HG03571 (cell line): ENCODE results near the gene ASRGL1.
"Not testable (repeated sequence)": the region's sequence is repeated elsewhere in the genome, so short reads cannot be mapped to it uniquely, and the experiment has no call there.

Experiments used
- ATAC-seq: cut with Tn5 transposase; IDR thresholded peaks from one replicate; pipeline ENCODE4 v1.9.1; 2021; ENCODE audit not compliant: unreplicated experiment

The ASRGL1 gene

DNA sequence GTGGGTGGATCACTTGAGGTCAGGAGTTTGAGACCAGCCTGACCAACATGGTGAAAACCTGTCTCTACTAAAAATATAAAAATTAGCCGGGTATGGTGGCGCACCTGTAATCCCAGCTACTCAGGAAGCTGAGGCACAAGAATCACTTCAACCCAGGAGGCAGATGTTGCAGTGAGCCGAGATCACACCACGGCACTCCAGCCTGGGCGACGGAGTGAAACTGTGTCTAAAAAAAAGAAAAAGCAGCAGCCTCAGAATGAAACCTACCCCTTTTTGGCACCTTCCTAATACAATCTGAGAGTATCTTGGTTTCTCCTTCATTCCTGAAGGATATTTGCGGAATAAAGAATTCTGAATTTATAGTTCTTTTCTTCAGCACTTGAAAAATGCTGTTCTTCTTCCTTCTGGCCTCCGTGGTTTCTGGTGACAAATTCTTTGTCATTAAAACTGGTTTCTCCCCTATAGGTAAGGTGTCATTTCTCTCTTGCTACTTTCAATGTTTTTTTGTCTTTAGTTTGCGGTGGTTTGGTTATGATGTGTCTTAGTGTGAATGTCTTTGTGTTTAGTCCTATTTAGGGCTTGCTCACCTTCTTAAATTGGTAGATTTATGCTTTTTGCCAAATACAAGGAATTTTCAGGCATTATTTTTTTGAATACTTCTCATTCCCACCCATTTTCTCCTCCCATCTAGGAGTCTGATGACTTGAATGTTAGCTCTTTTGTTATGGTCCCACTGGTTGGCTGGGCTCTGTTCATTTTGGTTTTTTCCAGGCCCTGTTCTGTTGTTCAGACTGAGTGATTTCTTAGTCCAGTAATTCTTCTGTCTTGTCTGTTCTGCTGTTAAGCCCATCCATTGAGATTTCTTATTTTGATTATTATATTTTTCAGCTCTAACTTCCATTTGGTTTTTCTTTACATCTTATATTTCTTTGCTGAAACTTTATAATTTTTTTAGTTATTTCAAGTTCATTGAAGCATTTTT is 15.4 kb downstream of the ASRGL1 start:
- ATAC-seq = no peak

DNA sequence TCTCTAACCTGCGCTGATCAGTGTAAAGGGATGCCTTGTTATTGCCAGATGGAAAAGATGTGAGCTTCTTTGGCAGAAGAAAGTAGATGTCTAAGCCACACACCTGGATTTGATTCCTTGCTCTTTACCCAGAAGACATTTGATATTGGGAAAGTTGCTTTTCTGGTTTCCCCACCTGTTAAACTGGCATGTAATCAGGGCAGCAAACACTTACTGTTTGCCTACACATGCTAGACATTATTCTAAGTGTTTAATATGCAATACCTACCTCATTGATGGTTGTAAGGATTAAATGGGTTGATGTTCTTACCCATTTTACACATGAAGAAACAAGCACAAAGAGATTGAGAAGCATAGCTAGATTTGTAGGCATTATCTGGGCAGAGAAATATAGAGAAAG is 16.6 kb downstream of the ASRGL1 start:
- no peak for ATAC-seq

DNA sequence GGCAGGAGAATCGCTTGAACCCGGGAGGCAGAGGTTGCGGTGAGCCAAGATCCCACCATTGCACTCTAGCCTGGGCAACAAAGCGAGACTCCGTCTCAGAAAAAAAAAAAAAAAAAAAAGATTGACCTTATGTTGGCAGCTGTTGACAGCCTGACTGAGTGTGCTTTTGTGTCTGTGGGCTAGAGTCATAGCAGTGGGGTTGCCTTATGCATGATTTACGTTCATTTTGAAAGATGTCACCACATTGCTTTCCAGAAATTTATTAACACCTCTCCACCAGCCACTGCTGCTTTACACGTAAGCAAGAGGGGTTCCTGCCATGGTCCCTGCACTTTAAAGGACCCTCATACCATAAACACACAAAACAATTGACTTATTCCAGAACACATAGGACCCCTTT is 21.0 kb downstream of the ASRGL1 start:
- ATAC-seq = no peak

DNA sequence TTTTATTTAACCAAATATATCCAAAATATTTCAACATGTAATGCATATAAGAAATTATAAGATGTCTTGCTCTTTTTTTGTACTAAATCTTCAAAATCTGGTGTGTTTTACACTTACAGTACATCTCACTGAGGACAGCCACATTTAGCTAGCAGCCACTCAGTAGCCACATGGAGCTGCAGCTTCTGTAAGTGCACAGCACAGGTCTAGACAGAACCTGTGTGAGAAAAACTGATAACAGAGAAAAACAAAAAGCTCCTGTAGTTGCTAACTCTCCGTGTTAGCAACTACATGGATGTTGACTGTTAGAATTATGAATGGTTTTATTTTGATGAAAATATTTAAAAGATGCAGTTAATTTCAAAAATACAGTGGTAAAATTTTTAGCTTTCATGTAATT is 22.2 kb downstream of the ASRGL1 start:
- ATAC-seq = no peak

DNA sequence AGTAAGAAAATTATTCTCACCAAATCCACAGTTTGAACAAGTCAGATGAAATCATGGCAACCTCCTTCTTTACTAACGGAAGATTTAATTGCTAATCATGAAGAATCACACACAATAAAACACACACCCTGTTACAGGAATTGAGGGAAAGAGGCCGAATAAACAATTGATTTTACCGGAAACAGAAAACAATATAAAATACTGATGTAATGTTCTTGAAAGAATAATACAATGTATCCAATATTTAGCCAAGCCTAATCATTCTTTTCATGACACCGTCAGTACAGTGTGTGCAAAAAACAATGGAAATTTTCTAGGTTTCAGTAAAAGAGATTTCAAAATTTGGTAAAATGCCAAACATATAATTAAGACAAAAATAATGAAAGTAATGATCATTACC is 23.4 kb downstream of the ASRGL1 start:
- ATAC-seq = no peak

DNA sequence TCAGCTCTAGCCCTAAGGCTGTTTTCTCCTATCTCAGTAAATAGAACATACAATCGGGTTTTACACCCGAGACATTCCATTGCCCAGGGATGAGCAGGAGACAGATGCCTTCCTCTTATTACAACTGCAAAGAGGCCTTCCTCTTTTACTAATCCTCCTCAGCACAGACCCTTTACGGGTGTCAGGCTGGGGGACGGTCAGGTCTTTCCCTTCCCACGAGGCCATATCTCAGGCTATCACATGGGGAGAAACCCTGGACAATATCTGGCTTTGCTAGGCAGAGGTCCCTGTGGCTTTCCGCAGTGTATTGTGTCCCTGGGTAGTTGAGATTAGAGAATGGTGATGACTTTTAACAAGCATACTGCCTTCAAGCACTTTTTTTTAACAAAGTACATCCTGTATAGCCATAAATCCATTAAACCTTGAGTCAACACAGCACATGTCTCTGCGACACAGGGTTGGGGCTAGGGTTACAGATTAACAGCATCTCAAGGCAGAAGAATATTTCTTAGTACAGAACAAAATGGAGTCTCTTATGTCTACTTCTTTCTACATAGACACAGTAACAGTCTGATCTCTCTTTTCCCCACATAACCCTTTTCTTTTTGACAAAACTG is 31.7 kb downstream of the ASRGL1 start:
- not testable (repeated sequence) for ATAC-seq

DNA sequence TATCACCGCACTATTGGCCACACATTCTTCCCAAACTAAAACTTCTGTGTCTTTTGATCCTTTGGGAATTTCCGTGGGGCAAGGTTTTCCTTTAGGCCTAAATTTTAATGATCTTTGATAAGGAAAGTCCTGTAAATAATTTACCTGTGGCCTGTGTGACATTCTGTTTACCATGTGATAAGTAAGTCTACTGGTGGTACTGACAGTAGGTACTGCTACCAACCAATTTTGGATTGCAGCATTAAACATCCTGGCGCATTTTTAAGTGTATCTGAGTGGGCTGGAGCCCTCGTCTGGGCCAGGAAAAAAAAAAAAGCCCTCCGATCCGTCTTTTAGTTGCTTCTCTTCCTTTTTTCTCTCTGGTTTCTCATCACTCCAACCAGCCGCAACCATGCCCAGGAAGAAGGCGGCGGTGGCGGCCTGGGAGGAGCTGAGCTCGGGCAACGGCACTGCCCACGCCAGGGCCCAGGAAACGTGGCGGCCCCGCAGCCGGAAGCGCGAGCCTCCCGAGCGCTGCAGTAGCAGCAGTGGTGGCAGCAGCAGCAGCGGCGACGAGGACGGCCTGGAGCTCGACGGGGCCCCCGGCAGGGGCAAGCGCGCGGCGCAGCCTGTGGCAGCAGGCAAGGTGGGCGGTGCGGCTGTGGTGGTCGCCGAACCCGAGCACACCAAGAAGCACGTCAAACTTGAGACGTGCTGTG is 33.6 kb downstream of the ASRGL1 start:
- no peak for ATAC-seq

DNA sequence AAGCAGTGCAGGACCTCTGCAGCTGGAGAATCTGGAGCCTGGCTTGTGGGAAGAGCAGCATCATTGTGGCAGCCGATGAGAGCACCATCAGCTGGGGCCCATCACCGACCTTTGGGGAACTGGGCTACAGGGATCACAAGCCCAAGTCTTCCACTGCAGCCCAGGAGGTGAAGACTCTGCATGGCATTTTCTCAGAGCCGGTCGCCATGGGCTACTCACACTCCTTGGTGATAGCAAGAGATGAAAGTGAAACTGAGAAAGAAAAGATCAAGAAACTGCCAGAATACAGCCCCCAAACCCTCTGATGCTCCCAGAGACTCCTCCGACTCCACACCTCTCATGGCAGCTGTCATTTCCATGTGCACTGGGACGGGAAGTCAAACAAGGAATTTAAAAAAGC is 35.6 kb downstream of the ASRGL1 start:
- no peak for ATAC-seq

DNA sequence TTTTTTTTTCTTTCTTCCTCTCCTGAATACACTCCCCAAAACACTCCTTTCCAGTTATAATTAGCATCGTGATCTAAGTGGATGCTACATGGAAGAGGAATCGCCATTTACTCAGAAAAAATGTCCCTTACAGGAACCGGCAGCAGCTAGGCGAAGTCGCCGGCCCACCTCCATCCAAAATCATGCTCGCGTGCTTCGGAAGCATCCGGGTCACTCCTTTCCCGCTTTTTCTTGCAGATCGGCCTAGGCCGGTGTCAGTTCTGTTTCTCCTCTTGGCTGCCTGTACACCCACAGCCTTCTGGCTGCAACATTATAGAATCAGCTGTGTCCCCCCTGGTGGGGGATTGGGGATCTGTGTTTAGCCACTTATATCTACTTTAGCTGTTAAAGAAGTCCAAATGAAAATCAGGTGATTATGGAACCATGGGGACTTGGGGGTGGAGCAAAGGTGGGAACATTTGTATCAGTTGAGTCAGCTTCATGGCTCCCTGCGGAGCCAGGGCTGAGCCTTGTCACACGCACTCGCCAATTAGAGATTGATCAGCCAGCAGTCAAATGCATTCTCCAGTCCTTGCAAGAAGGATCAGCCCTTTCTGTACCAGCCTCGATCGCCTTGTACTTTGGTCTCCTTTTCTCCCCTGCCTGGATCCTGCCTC is 36.3 kb downstream of the ASRGL1 start:
- no peak for ATAC-seq

DNA sequence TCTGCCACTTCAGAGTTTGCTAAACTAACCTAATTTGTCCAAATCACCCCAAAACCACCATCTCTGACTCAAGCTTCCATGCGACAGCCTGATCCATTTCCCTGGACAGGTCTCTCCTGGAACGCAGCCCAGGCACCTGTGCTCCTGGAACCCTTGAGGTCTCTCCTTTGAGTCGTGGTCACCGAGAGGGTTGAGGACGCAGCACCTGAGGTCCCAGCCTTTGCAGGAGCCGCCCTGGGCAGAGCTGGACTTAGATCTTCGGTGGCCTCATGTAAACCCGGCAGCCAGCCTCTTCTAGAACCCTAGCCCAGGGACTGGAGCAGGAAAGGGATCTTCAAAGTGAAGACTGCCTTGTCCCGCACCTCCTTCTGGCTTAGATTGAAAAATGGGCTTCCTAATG is 37.6 kb downstream of the ASRGL1 start:
- no peak for ATAC-seq

DNA sequence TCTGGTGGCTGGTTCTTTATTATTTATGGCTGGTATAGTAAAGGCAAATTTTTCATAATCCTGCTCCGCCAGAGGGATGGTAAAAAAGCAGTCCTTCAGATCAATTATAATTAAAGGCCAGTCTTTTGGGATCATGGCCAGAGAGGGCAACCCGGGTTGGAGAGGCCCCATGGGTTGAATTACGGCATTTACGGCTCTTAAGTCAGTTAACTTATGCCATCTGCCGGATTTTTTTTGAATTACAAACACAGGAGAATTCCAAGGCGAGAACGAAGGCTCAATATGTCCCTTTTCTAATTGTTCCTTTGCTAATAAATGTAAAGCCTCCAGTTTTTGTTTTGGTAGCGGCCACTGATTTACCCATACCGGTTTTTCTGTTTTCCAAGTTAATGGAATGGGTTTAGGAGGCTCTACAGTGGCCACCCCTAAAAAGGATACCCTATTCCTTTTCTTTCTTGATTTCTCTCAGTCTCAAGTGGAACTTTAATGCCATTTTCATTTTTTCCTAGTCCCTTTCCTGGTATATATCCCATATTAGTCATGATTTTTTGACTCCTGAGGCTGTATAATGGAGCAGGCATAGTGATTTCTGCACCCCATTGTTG is 41.3 kb downstream of the ASRGL1 start:
- ATAC-seq = not testable (repeated sequence)

DNA sequence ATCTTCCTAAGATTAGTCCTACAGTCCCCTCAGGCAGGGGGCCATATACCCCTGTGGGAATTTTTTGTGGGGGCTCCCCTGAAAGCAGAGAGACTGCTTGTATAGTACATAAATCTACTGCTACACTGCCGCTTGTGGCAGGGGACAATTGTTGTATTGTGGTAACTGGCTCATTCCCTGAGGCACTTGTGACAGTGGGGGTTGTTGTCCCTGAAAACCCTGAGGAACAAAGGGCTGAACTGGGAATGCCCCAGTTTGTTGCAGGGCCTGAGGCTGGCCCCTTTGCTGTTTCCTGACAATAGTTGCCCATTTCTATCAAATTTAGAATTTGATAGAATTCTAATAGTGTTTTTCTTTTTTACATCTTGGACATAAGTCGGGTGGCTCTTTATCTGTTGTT is 42.3 kb downstream of the ASRGL1 start:
- not testable (repeated sequence) for ATAC-seq

DNA sequence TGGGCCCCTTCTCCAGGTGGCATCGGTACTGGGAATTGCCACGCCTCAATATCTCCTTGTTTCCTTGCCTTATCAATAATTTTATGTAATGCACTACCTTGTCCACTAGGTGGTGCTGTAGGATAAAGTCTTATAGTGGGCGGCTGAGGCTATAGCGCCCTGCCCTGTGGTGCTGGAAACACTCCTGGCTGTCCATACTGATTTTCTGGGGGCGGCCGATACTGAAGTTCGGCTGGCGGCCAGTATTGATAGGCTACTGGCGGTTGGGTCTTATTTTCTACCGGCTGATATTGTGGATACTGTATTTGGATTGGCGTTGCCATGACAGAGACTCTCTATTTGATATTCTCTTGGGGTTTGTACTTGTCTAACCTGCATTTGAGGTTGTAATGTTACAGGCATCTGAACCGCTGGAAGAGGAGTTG is 43.6 kb downstream of the ASRGL1 start:
- not testable (repeated sequence) for ATAC-seq

DNA sequence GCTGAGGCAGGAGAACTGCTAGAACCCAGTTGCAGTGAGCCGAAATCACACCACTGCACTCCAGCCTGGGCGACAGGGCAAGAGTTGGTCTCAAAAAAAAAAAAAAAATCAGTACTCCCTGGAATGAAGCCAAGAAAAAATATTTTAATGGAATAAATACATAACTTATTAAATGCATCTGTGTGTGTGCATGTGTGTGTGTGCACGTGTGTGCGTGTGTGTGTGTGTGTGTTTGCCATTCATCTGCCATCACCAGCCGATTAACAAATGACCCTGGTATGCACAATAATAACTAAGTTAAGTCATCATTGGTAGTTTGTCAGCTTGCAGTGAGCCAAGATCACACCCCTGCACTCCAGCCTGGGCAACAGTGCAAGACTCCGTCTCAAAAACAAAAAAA is 46.6 kb downstream of the ASRGL1 start:
- no peak for ATAC-seq

DNA sequence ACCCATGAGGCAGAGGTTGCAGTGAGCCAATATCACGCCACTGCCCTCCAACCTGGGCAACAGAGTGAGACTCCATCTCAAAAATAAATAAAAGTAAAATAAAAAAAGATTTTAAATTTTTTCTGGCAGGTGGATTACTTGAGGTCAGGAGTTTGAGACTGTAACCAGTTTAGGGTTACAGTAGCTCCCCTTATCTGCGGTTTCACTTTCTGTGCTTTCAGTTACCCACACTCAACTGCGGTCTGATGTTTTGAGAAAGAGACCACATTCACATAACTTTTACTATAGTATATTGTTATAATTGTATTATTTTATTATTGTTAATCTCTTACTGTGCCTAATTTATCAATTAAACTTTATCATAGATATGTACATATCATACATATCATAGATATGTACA is 48.8 kb downstream of the ASRGL1 start:
- not testable (repeated sequence) for ATAC-seq

DNA sequence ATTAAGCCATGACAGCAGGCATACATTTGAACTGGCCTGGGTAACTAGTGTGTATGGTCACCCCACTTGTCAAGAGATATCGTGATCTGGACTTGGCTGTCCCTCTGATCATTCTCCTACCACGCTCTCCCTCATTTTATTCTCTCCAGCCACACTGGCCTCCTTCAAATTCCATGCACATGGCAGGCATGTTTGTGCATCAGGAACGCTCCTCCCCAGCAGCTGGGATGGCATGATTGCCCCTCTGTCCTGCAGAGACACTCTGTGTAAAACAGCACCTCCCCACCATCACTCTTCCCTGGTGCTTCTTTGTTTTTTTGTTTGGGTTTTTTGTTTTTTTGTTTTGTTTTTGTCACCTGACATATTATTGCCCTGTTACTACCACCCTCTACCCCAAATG is 50.1 kb downstream of the ASRGL1 start:
- ATAC-seq = no peak

DNA sequence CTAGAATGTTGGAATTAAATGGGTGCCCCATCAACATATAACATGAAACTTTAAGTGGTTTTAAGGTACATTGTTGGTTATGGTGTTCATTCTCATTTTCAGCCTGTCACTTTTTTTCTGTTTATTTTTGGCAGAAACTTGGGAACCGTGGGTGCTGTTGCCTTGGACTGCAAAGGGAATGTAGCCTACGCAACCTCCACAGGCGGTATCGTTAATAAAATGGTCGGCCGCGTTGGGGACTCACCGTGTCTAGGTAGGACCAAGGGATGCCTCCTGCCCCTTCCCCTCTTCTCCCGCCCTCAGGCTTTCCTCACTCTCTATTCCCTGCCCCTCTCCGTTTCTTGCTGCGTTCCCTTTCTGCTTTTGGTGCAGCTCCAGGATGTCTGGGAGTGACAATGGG is 51.8 kb downstream of the ASRGL1 start:
- no peak for ATAC-seq

DNA sequence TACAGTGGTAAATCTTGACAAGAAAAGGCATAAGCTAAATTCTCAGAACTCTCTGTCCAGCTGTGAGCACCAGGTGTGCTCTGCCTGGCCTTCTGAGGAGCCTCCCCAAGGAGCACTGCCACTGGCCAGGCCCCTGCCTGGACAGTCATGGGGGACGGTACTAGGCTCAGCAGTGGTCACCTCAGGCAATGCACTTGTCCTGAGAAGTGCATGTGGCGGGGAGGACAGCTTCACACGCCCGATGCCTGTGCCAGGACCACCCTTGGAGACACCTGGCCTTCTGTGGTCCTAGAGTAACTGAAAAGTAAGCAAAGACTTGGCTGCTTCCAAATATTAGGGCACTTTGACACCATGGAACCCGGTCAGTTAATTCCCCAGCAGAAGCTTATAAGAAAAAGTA is 53.0 kb downstream of the ASRGL1 start:
- ATAC-seq = no peak

DNA sequence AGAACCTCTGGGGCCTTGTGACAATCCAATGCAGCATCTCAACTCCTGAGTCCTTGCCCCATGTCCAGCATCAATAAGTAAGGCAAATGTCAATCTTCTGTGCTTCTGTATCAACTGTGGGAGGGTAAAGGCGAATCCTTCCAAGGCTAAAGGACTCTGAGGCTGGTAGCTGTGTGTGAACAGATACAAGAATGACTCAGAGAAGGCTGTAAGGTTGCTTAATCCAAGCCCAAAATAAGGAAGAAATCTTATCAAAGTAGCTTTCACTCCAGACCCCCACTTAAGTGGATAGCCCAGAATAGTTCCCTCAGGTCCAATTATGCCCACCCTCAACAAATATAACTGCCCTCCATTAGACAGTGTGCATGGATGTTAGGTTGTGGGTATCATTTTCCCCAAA is 53.5 kb downstream of the ASRGL1 start:
- ATAC-seq = no peak

DNA sequence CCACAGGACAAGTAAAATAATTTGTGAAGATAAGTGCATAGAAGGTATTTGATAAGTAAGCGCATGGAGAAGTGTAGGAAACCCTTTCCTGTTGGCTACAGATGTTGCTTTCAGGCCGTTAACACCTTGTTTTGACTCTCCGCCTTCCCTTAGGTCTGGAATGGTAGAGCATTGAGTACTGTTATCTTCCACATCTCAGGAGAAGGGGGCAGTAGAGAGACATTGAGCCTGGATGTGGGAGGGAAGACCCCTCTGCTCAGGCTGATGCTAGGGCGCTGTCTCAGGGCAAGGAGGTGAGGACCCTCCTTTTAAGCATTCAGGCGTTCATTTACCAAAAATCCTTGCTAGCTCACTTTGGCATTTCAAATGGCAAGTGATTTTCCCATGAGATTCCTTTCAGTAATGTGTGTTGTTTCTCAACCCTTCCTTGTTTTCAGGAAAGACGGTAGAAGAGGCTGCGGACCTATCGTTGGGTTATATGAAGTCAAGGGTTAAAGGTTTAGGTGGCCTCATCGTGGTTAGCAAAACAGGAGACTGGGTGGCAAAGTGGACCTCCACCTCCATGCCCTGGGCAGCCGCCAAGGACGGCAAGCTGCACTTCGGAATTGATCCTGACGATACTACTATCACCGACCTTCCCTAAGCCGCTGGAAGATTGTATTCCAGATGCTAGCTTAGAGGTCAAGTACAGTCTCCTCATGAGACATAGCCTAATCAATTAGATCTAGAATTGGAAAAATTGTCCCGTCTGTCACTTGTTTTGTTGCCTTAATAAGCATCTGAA is 54.6 kb downstream of the ASRGL1 start:
- ATAC-seq = no peak
